Osteoblast (primary cell): Measurements from ENCODE around the gene PCK2. TPM values are rescaled to one million over a fixed set of nuclear protein-coding genes. Genes with fewer than 3 reads are reported as not detected.

ENCODE experiments used
- DNase-seq: peaks from one replicate; pipeline ENCODE4 v3.0.0; 2011; ENCODE audit warnings: low spot score, mixed read lengths; ENCODE audit not compliant: insufficient read length; ENCODE audit errors: missing footprints
- H2AFZ ChIP-seq: 2 replicates; pipeline ENCODE4 v1.6.0; 2011; ENCODE audit warnings: mild to moderate bottlenecking, low read length
- H3K27ac ChIP-seq: 2 replicates; pipeline ENCODE4 v1.5.1; 2011; ENCODE audit warnings: mild to moderate bottlenecking, low read depth, low read length, moderate library complexity
- H3K27me3 ChIP-seq: 2 replicates; pipeline ENCODE4 v1.6.0; 2012; ENCODE audit warnings: mild to moderate bottlenecking, control low read depth, inconsistent platforms, low read length, moderate library complexity; ENCODE audit not compliant: insufficient read depth
- H3K36me3 ChIP-seq: 2 replicates; pipeline ENCODE4 v1.5.1; 2011; ENCODE audit warnings: mild to moderate bottlenecking, low read length, control low read depth, moderate library complexity; ENCODE audit not compliant: insufficient read depth
- H3K4me1 ChIP-seq: 2 replicates; pipeline ENCODE4 v1.5.1; 2011; ENCODE audit warnings: mild to moderate bottlenecking, low read length, control low read depth, moderate library complexity; ENCODE audit not compliant: insufficient read depth
- H3K4me2 ChIP-seq: 2 replicates; pipeline ENCODE4 v1.6.0; 2011; ENCODE audit warnings: mild to moderate bottlenecking, low read length; ENCODE audit not compliant: insufficient read depth
- H3K4me3 ChIP-seq: fragments of 200-600 bp; sonication (generic); 3 replicates; pipeline ENCODE4 v1.5.1; 2012; ENCODE audit warnings: mild to moderate bottlenecking, low read length, inconsistent platforms; ENCODE audit not compliant: insufficient read depth
- H3K79me2 ChIP-seq: 2 replicates; pipeline ENCODE4 v1.6.0; 2012; ENCODE audit warnings: mild to moderate bottlenecking, low read length, control low read depth, inconsistent platforms; ENCODE audit not compliant: insufficient read depth
- H3K9me3 ChIP-seq: 2 replicates; pipeline ENCODE4 v1.5.1; 2011; ENCODE audit warnings: low read depth, low read length, control low read depth
- H4K20me1 ChIP-seq: 2 replicates; pipeline ENCODE4 v1.6.0; 2012; ENCODE audit warnings: mild to moderate bottlenecking, low read length, control low read depth; ENCODE audit not compliant: insufficient read depth
- total RNA-seq: library from RNA; depleted of rRNA; stranded (reverse); fragments of >200 nt; gene quantifications from 2 replicates; pipeline ENCODE4 v1.2.3, GENCODE V29; 2012
- TF ChIP-seq, protein P1 (sequence below): IDR thresholded peaks from 2 replicates; pipeline ENCODE4 v1.5.1; 2011; ENCODE audit warnings: mild to moderate bottlenecking, low read depth, low read length, moderate library complexity; ENCODE audit errors: extremely low read depth

PCK2 gene
- total RNA-seq, 1 donor = 35.1 TPM

DNA sequence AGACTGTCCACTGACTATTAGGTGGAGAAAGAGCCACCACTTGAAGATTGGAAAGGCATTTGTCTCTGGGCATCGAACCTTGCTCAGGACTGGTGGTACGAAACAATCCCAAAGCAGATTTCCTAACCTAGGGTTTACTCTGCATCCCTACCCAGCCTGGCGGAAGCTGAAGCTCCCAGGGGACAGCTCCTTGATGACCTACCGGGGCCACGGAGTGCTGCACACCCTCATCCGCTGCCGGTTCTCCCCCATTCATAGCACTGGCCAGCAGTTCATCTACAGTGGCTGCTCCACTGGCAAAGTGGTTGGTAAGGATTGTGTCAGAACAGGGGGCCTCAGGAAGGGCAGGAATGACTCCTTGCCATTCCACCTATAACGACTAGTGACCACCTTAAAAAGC, 27.1 kb downstream of the PCK2 start:
- peaks cover 59% of the 10 kb centered on the region for H3K36me3 ChIP-seq
- H4K20me1 ChIP-seq = no peaks in the 10 kb centered on the region
- DNase-seq = no peak
- H3K4me3 ChIP-seq = no peak overlapping the region
- no peaks in the 10 kb centered on the region for H3K4me1 ChIP-seq
- H3K27ac ChIP-seq = no peak overlapping the region
- H3K79me2 ChIP-seq = peaks cover 3% of the 10 kb centered on the region
- no peak overlapping the region for H2AFZ ChIP-seq
- TF ChIP-seq, protein P1, sequence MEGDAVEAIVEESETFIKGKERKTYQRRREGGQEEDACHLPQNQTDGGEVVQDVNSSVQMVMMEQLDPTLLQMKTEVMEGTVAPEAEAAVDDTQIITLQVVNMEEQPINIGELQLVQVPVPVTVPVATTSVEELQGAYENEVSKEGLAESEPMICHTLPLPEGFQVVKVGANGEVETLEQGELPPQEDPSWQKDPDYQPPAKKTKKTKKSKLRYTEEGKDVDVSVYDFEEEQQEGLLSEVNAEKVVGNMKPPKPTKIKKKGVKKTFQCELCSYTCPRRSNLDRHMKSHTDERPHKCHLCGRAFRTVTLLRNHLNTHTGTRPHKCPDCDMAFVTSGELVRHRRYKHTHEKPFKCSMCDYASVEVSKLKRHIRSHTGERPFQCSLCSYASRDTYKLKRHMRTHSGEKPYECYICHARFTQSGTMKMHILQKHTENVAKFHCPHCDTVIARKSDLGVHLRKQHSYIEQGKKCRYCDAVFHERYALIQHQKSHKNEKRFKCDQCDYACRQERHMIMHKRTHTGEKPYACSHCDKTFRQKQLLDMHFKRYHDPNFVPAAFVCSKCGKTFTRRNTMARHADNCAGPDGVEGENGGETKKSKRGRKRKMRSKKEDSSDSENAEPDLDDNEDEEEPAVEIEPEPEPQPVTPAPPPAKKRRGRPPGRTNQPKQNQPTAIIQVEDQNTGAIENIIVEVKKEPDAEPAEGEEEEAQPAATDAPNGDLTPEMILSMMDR = no peak
- no peaks in the 10 kb centered on the region for H3K9me3 ChIP-seq
- H3K27me3 ChIP-seq = no peaks in the 10 kb centered on the region
- no peak overlapping the region for H3K4me2 ChIP-seq

DNA sequence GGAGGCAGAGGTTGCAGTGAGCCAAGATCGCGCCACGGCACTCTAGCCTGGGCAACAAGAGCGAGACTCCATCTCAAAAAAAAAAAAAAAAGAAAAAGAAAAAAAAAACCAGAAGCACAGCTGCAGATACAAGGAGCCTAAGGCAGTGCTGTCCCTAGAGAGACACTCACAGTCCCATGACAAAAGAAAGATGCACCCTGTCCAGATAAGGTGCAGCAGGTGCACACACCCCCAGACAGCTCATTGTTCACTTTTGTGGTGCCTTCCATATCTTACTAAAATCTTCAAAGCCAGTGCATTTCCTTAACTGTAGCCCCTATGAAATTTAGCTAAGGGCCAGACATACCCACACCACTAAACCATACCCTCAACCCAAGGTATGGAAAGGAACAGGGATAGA, 28.3 kb downstream of the PCK2 start:
- H4K20me1 ChIP-seq = no peaks in the 10 kb centered on the region
- H2AFZ ChIP-seq = no peak overlapping the region
- H3K4me1 ChIP-seq = no peaks in the 10 kb centered on the region
- no peak overlapping the region for H3K27ac ChIP-seq
- TF ChIP-seq, protein P1 = no peak
- no peaks in the 10 kb centered on the region for H3K27me3 ChIP-seq
- no peak overlapping the region for H3K4me3 ChIP-seq
- H3K36me3 ChIP-seq = peaks cover 55% of the 10 kb centered on the region
- H3K4me2 ChIP-seq = no peak overlapping the region
- DNase-seq = no peak
- H3K79me2 ChIP-seq = no peaks in the 10 kb centered on the region
- H3K9me3 ChIP-seq = no peaks in the 10 kb centered on the region

DNA sequence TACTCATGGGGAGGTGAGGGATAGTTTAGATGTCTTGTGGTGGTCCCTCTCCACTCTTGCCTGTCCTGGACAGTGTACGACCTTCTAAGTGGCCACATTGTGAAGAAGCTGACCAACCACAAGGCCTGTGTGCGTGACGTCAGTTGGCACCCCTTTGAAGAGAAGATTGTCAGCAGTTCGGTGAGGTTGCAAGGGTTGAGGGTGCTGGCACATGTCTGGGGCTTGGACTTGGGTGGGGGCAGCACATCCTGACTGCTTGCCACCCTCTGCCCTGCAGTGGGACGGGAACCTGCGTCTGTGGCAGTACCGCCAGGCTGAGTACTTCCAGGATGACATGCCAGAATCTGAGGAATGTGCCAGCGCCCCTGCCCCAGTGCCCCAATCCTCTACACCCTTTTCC, 28.8 kb downstream of the PCK2 start:
- Histone ChIP-seq H3K4me2 (no peak overlapping the region), H3K4me1 (no peaks in the 10 kb centered on the region)

DNA sequence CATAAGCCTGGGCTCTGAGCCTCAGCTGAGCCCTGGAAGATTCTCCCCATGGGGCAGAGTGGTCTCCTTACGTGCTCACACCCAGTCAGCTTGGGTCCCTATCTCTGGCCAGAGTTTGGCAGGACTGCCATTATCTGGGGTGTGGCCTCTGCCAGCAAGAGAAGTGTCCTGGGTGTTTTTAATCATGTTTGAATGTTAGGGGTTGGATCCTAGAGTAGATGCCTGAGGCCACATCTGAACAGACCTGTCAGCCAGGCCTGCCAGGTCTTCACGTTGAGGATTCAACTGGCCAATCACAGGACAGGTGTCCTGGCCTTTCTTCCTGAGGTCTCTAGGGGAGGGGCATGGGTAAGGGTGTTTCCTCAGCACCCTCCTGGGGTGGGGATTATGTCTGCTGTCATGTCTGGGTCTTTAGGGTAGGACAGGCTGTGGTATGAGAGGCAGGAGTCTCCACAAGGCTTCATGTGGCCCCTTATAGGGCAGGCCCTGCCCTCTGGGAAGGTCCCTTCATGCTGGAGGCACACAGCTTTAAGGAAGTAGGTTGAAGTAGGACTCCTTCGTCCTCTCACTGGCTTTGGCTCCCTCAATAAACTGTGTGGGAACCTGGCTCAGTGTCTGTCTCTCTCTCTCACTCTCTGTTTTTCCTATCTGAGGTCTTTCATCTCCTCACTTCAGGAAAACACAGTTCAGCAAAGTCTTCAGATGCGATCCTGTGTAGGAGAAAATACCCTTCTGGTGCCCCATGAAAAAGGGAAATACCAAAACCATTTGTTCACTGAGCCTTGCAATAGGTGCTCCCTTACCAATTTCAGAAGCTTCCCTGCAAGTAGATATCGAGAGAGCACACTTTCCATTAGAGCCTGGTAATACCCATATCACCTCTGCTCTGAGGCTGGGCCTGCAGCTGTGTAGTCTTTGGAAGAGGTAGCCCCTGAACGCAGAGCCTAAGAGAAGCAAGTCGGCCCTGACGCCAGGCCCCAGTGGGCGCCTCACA, 29.6 kb downstream of the PCK2 start:
- no peak for DNase-seq
- no peak overlapping the region for H3K4me3 ChIP-seq
- H2AFZ ChIP-seq = no peak overlapping the region
- H3K27me3 ChIP-seq = no peaks in the 10 kb centered on the region
- H3K4me2 ChIP-seq = no peak overlapping the region
- no peaks in the 10 kb centered on the region for H3K4me1 ChIP-seq
- no peaks in the 10 kb centered on the region for H3K9me3 ChIP-seq
- no peaks in the 10 kb centered on the region for H4K20me1 ChIP-seq
- TF ChIP-seq, protein P1 = no peak
- no peak overlapping the region for H3K27ac ChIP-seq
- H3K36me3 ChIP-seq = peaks cover 42% of the 10 kb centered on the region
- no peaks in the 10 kb centered on the region for H3K79me2 ChIP-seq

More for the DNA sequence above, 28.8 kb downstream of the PCK2 start:
- TF ChIP-seq, protein P1 = no peak
- Histone ChIP-seq H3K36me3 (peaks cover 50% of the 10 kb centered on the region), H2AFZ (no peak overlapping the region), H3K9me3 (no peaks in the 10 kb centered on the region), H3K4me3 (no peak overlapping the region), H4K20me1 (no peaks in the 10 kb centered on the region), H3K27me3 (no peaks in the 10 kb centered on the region), H3K27ac (no peak overlapping the region), H3K79me2 (no peaks in the 10 kb centered on the region)
- no peak for DNase-seq
